SKM-1 (cell line): ENCODE results near the gene TTC22.

Source experiments
- DNase-seq: peaks from one replicate; lab custom pipeline; 2025; ENCODE audit not compliant: unreplicated experiment; lab: John Stamatoyannopoulos, UW

The TTC22 gene

GRCh38 chr1:54757833-54758232 lies 43.3 kb downstream of the TTC22 start:
- DNase-seq = no peak

- no peak for DNase-seq
Observed at GRCh38 chr1:54754486-54755285, 46.4 kb downstream of the TTC22 start.

- DNase-seq = no peak
Observed at GRCh38 chr1:54754045-54754444, 47.1 kb downstream of the TTC22 start.

- no peak for DNase-seq
Observed at GRCh38 chr1:54751426-54751825, 49.7 kb downstream of the TTC22 start.

GRCh38 chr1:54750596-54750995 lies 50.5 kb downstream of the TTC22 start:
- DNase-seq = no peak

- DNase-seq = no peak
Observed at GRCh38 chr1:54748094-54748835, 52.9 kb downstream of the TTC22 start.

- no peak for DNase-seq
Observed at GRCh38 chr1:54745864-54746263, 55.3 kb downstream of the TTC22 start.

GRCh38 chr1:54745274-54745673 lies 55.8 kb downstream of the TTC22 start:
- no peak for DNase-seq

GRCh38 chr1:54744696-54745095 lies 56.4 kb downstream of the TTC22 start:
- DNase-seq = no peak

- no peak for DNase-seq
Observed at GRCh38 chr1:54743416-54744226, 57.5 kb downstream of the TTC22 start.

- no peak for DNase-seq
Observed at GRCh38 chr1:54742282-54742681, 58.8 kb downstream of the TTC22 start.

GRCh38 chr1:54741531-54741930 lies 59.6 kb downstream of the TTC22 start:
- DNase-seq = no peak

- DNase-seq = no peak
Observed at GRCh38 chr1:54738244-54738643, 62.9 kb downstream of the TTC22 start.

GRCh38 chr1:54736685-54737084 lies 64.4 kb downstream of the TTC22 start:
- DNase-seq = no peak
